HG03457 (cell line): ENCODE measurements around the gene CNTRL.

ENCODE experiments used
- ATAC-seq: cut with Tn5 transposase; IDR thresholded peaks from one replicate; pipeline ENCODE4 v1.9.1; 2021; ENCODE audit warnings: moderate number of reproducible peaks; ENCODE audit not compliant: unreplicated experiment

The CNTRL gene

GRCh38 chr9:121221664-121222055 lies 146.9 kb downstream of the CNTRL start:
- ATAC-seq, result no peak

- no peak for ATAC-seq
These were observed 147.9 kb downstream of the CNTRL start for GRCh38 chr9:121222524-121223171.

- ATAC-seq, result no peak
These were observed 150.5 kb downstream of the CNTRL start for GRCh38 chr9:121225240-121225639.

GRCh38 chr9:121226175-121226574 lies 151.4 kb downstream of the CNTRL start:
- no peak for ATAC-seq
